Neural progenitor cell (in vitro differentiated cells): ENCODE results near the gene ADGRA3.

Source experiments
- EZH2 ChIP-seq: fragments of 200-600 bp; sonication (generic); IDR thresholded peaks from 2 replicates; pipeline ENCODE4 v1.6.1; 2017; ENCODE audit warnings: antibody characterized with exemption, mild to moderate bottlenecking, moderate library complexity
- TF ChIP-seq, protein P1 (sequence below): fragments of 200-600 bp; sonication (generic); IDR thresholded peaks from 2 replicates; pipeline ENCODE4 v1.5.1; 2017; ENCODE audit warnings: antibody characterized with exemption, mild to moderate bottlenecking

GRCh38 chr4:22502895-22503814 lies 12.7 kb downstream of the ADGRA3 start:
- TF ChIP-seq, protein P1, sequence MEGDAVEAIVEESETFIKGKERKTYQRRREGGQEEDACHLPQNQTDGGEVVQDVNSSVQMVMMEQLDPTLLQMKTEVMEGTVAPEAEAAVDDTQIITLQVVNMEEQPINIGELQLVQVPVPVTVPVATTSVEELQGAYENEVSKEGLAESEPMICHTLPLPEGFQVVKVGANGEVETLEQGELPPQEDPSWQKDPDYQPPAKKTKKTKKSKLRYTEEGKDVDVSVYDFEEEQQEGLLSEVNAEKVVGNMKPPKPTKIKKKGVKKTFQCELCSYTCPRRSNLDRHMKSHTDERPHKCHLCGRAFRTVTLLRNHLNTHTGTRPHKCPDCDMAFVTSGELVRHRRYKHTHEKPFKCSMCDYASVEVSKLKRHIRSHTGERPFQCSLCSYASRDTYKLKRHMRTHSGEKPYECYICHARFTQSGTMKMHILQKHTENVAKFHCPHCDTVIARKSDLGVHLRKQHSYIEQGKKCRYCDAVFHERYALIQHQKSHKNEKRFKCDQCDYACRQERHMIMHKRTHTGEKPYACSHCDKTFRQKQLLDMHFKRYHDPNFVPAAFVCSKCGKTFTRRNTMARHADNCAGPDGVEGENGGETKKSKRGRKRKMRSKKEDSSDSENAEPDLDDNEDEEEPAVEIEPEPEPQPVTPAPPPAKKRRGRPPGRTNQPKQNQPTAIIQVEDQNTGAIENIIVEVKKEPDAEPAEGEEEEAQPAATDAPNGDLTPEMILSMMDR = no peak
- no peak for TF ChIP-seq EZH2
